Measurements from ENCODE around the gene ZKSCAN5. TPM values are rescaled to one million over a fixed set of nuclear protein-coding genes. Genes with fewer than 3 reads are reported as not detected.

ZKSCAN5 gene
- 6.3 TPM for total RNA-seq

DNA sequence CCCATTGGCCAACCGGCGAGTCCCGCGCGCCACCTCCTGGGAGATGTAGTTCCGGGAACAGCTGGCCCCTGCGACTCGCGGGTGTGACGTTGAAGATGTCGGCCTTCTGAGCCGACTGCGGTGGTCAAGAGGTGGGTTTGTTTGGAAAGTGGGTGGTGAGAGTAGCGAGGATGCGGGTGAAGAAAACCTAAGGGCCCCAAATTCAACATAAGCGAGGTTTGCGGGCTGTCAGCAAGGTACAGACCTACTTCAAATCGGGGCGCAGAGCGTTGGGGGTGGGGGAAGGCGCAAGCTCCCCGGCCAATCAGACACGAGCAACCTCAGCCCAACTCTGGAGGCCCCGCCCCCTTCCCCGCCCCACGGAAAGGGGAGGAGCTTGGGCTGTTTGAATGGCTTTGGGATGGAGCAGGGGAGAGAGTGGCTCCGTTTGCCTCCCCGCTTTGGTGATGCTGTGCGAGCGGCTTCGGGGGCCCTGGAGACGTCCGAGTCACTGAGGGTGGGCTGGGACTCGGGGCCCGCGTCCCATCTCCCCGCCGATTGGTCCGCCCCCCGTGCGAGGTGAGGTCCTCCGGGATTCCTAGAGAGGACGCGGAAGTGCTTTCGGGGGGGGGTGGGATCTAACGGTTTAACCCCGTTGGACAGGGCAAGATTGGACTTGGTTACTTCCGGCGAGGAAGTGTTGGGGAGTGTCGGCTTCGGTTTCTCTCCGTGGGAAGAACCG, at the start of gene ZKSCAN5:
ZKSCAN5 (plus strand) TSS at position 60 of the 721 bp plus-strand sequence. CDS start 1,383 bp downstream, outside the sequence.
- Histone ChIP-seq H3K4me1 (ENCODE audit: insufficient read depth, low read length) (peaks cover 38% of the 10 kb centered on the region), H3K4me3 (ENCODE audit: low read length) (peak within 1 kb of the TSS; percentile 88), H3K9me3 (ENCODE audit: low read depth, low read length) (no peaks in the 10 kb centered on the region), H3K27me3 (ENCODE audit: insufficient read depth, low read length) (no peaks in the 10 kb centered on the region)

GRCh38 chr7:99455874-99456273, 48.6 kb upstream of the ZKSCAN5 start:
- no peaks in the 10 kb centered on the region for H3K9me3 ChIP-seq (ENCODE audit: low read depth, low read length)
- no peak overlapping the region for H3K4me3 ChIP-seq (ENCODE audit: low read length)
- H3K27me3 ChIP-seq (ENCODE audit: insufficient read depth, low read length) = no peaks in the 10 kb centered on the region
- H3K4me1 ChIP-seq (ENCODE audit: insufficient read depth, low read length) = no peaks in the 10 kb centered on the region

DNA sequence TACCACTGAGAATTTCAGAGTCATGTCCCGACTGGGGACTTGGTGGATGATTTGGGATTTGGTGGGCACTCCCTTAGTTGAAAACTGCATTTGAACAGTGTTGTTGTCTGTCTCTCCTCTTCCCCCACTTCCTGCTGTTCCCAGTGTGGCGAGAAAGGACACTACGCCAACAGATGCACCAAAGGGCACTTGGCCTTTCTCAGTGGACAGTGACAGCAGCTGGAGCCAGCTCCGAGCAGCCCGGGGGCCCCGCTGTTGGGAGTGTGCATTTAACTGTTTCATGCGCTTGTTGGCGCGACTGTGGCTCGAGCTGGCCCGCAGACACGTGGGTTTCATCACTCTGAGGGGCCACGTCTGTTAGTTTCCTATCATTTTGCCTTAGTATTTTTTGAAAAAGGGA, 48.2 kb upstream of the ZKSCAN5 start:
- Histone ChIP-seq H3K4me1 (ENCODE audit: insufficient read depth, low read length) (no peaks in the 10 kb centered on the region), H3K9me3 (ENCODE audit: low read depth, low read length) (no peaks in the 10 kb centered on the region), H3K4me3 (ENCODE audit: low read length) (no peak overlapping the region), H3K27me3 (ENCODE audit: insufficient read depth, low read length) (no peaks in the 10 kb centered on the region)

- H3K27me3 ChIP-seq (ENCODE audit: insufficient read depth, low read length) = no peaks in the 10 kb centered on the region
- H3K9me3 ChIP-seq (ENCODE audit: low read depth, low read length) = no peaks in the 10 kb centered on the region
- H3K4me1 ChIP-seq (ENCODE audit: insufficient read depth, low read length) = no peaks in the 10 kb centered on the region
- H3K4me3 ChIP-seq (ENCODE audit: low read length) = no peak overlapping the region
Observed at GRCh38 chr7:99457050-99457649, 47.3 kb upstream of the ZKSCAN5 start.

GRCh38 chr7:99457650-99458493, 46.6 kb upstream of the ZKSCAN5 start:
- no peaks in the 10 kb centered on the region for H3K9me3 ChIP-seq (ENCODE audit: low read depth, low read length)
- no peak overlapping the region for H3K4me3 ChIP-seq (ENCODE audit: low read length)
- no peaks in the 10 kb centered on the region for H3K27me3 ChIP-seq (ENCODE audit: insufficient read depth, low read length)
- no peaks in the 10 kb centered on the region for H3K4me1 ChIP-seq (ENCODE audit: insufficient read depth, low read length)

GRCh38 chr7:99459087-99459486, 45.4 kb upstream of the ZKSCAN5 start:
- H3K27me3 ChIP-seq (ENCODE audit: insufficient read depth, low read length) = no peaks in the 10 kb centered on the region
- no peaks in the 10 kb centered on the region for H3K4me1 ChIP-seq (ENCODE audit: insufficient read depth, low read length)
- no peaks in the 10 kb centered on the region for H3K9me3 ChIP-seq (ENCODE audit: low read depth, low read length)
- no peak overlapping the region for H3K4me3 ChIP-seq (ENCODE audit: low read length)

DNA sequence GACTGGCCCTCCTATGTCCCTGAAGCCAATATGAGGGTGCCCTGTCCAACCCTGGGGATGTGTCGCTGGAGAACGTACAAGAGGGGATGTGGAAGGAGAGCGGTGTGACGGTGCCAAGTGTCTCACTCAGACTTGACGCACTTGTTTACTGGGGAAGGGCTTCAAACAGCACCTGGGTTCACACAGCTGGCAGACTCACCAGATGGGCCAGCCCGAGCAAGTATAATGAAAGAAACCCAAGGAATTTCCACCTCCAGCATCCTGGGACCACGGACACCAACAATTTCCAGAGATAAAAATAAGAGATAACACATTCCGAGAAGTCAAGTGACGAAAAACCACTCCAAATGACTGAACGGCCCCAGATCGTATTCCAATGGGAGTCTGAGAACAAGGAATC, 43.8 kb upstream of the ZKSCAN5 start:
- H3K4me3 ChIP-seq (ENCODE audit: low read length) = no peak overlapping the region
- no peaks in the 10 kb centered on the region for H3K9me3 ChIP-seq (ENCODE audit: low read depth, low read length)
- H3K27me3 ChIP-seq (ENCODE audit: insufficient read depth, low read length) = no peaks in the 10 kb centered on the region
- peaks cover 9% of the 10 kb centered on the region for H3K4me1 ChIP-seq (ENCODE audit: insufficient read depth, low read length)

GRCh38 chr7:99461221-99461620, 43.2 kb upstream of the ZKSCAN5 start:
- Histone ChIP-seq H3K27me3 (ENCODE audit: insufficient read depth, low read length) (no peaks in the 10 kb centered on the region), H3K4me3 (ENCODE audit: low read length) (no peak overlapping the region), H3K9me3 (ENCODE audit: low read depth, low read length) (no peaks in the 10 kb centered on the region), H3K4me1 (ENCODE audit: insufficient read depth, low read length) (peaks cover 12% of the 10 kb centered on the region)

GRCh38 chr7:99465421-99465768, 39.1 kb upstream of the ZKSCAN5 start:
- H3K4me1 ChIP-seq (ENCODE audit: insufficient read depth, low read length) = peaks cover 16% of the 10 kb centered on the region
- no peaks in the 10 kb centered on the region for H3K9me3 ChIP-seq (ENCODE audit: low read depth, low read length)
- peak overlapping the region; percentile 57 for H3K4me3 ChIP-seq (ENCODE audit: low read length)
- H3K27me3 ChIP-seq (ENCODE audit: insufficient read depth, low read length) = no peaks in the 10 kb centered on the region

DNA sequence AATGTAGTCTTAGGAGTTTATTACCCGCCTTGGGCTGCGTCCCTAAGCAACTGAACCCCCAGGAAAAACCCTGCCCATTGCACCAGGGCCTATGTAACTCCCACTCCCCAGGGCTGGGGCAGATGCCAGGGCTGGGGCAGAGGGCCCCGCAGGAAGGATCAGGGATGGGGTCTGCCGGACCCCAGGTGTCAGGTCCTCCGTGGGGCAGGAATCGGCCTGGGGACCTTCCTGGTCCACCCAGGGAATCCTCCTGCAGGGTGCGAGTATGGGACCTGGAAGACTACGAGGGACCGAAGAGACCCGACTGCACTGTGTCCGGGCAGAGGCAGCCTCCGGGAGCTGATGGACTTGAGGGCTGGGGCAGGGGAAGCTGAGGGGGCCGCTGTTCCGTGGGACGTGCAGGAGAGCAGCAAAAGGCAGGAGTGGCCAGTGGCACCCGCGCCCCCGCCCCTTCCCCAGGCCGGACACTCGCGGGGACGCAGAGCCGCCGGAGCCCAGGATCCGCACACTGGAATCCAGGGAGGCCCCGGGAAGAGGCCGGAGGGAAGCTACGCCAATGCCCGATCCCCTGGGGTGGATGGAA, 36.0 kb upstream of the ZKSCAN5 start:
- H3K9me3 ChIP-seq (ENCODE audit: low read depth, low read length) = no peaks in the 10 kb centered on the region
- H3K4me3 ChIP-seq (ENCODE audit: low read length) = no peak overlapping the region
- no peaks in the 10 kb centered on the region for H3K27me3 ChIP-seq (ENCODE audit: insufficient read depth, low read length)
- peaks cover 24% of the 10 kb centered on the region for H3K4me1 ChIP-seq (ENCODE audit: insufficient read depth, low read length)

- no peaks in the 10 kb centered on the region for H3K9me3 ChIP-seq (ENCODE audit: low read depth, low read length)
- H3K4me3 ChIP-seq (ENCODE audit: low read length) = no peak overlapping the region
- H3K27me3 ChIP-seq (ENCODE audit: insufficient read depth, low read length) = no peaks in the 10 kb centered on the region
- peaks cover 33% of the 10 kb centered on the region for H3K4me1 ChIP-seq (ENCODE audit: insufficient read depth, low read length)
Observed at GRCh38 chr7:99469381-99470065, 34.9 kb upstream of the ZKSCAN5 start.

DNA sequence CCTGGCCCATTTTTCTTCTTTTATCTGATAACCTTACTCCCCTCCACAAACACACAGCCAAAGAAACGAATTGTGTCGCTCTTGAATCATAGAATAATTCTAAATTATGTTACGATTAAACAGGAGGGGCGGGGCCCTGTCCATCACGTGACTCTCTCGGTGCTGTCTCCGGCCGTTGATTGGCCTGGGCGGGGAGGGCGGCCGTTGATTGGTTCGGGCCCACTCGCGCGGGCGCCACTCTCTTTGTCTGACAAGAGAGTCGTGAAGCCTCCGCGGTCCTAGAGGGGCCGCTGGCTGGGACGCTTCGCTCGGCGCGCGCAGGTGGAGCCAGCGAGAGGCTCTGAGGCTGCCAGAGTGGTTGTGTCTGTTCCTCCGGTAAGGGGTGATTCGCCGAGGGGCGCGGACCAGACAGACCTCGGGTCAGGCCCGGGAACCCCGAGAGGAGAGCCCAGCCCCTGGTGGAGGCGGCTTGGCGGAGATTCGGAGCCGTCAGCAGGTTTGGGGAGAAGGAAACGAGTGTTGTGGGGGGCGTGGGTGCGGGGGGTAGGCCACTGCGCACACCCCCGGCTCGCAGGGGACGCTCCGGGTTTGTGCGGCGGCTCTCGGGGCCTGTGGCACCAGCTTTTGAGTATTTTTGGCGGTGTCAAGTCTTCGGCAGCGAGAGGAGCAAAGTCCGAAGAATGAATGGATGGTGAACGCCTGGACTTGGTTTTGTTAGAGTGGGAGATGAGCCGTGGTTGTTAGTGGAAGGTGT, 31.7 kb upstream of the ZKSCAN5 start, which contains the start of gene ZNF789:
ZNF789 (plus strand) TSS at position 330 of the 754 bp plus-strand sequence. CDS start 3,567 bp downstream, outside the sequence.
- Histone ChIP-seq H3K27me3 (ENCODE audit: insufficient read depth, low read length) (no peaks in the 10 kb centered on the region), H3K4me1 (ENCODE audit: insufficient read depth, low read length) (peaks cover 18% of the 10 kb centered on the region), H3K9me3 (ENCODE audit: low read depth, low read length) (no peaks in the 10 kb centered on the region), H3K4me3 (ENCODE audit: low read length) (peak within 1 kb of the TSS; percentile 65)

DNA sequence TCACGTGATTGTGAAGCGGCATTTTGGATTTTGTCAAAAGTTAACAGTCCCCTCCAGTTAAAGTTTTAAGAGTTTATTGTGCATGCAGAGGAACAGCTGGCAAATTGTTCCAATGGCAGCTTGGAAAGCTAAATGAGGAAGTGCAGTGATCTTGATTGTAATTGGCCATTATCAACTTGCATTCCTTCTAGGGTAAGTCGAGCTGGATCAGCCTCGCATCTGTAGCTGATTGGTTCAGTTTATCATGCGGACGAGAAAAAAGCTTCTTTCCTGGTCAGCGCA, 31.2 kb upstream of the ZKSCAN5 start:
- Histone ChIP-seq H3K9me3 (ENCODE audit: low read depth, low read length) (no peaks in the 10 kb centered on the region), H3K4me1 (ENCODE audit: insufficient read depth, low read length) (peaks cover 22% of the 10 kb centered on the region), H3K4me3 (ENCODE audit: low read length) (peak overlapping the region; percentile 65), H3K27me3 (ENCODE audit: insufficient read depth, low read length) (no peaks in the 10 kb centered on the region)

GRCh38 chr7:99476107-99476506, 28.4 kb upstream of the ZKSCAN5 start:
- H3K27me3 ChIP-seq (ENCODE audit: insufficient read depth, low read length) = no peaks in the 10 kb centered on the region
- no peak overlapping the region for H3K4me3 ChIP-seq (ENCODE audit: low read length)
- H3K4me1 ChIP-seq (ENCODE audit: insufficient read depth, low read length) = peaks cover 35% of the 10 kb centered on the region
- no peaks in the 10 kb centered on the region for H3K9me3 ChIP-seq (ENCODE audit: low read depth, low read length)
